Ramos (cell line): Measurements from ENCODE around the gene LRRFIP2.

Experiments used
- in situ Hi-C: fragments of 300-500 bp; cut with MboI; formaldehyde crosslinking; loops from one replicate; pipeline ENCODE4 v1.14.3; 2022; ENCODE audit warnings: low sequenced_read_pairs; ENCODE audit not compliant: unreplicated experiment

The LRRFIP2 gene

DNA sequence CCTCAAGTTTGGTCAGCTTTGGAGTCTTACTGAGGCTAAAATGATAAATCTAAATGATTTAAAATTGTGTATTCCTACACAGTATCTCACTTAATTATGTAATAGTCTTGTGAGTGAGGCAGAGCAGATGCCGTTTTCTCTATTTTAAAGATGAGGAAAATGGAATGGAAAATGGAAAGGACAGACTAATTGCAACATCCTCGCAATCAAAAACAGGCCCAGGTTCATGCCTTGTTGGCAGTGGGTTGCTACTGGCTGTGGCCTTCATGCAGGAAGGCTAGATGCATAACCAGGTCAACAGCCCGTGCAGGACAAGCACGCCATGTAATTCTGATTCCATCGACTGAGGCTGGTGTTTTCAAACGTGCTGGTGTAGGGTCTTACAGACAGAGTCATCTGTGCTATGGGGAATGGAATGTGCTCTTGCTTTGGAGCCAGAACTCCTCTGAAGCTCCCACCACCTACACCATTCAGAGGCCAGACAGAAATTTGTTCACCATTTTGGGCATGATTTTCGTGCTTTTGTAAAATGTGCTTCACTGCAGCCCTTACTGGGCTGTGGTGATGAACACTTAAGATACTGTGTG, 143.2 kb downstream of the LRRFIP2 start:
- in situ Hi-C loops: no loop called here

DNA sequence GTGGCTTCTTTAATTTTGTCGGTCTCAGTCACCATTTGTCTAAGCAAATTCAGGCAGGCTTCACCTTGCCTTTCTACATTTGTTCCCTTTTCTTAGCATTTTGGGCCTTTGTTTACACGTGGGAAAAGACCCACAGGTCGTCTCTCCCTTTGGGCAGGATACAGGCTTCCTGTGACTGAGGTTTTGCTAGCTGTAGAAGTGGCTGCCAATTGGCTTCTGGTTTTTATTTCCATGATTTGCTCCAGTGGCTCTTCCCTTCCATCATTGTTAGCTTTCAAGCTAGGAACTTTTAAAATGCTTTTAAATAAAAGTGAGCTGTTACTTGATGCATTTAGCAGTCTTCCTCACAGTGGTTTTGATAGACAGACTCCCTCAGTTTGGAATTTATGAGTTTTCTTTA, 143.8 kb downstream of the LRRFIP2 start:
- in situ Hi-C loops: no loop called here

DNA sequence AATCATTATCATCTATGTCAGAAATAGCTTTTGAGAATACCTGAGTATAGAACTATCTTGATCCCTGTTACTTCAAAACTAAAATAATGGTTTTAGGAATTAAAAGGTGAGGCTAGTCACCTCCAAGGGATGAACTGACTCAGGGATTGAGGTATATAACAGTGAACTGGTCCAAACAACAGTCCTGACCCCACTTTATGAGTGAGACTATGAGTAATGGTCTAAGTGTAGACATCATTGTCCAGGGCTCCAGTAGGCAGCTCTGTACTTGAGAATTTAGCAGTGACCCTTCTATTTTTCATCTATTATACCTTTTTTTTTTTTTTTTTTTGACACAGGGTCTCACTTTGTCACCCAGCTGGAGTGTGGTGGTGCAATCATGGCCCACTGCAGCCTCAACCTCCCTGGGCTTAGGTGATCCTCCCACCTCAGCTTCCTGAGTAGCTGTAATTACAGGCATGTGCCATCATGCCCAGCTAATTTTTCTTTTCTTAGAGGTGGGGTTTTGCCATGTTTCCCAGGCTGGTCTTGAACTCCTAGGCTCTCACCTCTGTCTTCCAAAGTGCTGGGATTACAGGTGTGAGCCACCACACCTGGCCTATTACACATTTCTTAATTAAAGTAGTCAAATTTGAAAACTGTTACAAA, 144.7 kb downstream of the LRRFIP2 start:
- in situ Hi-C loops: no loop called here

DNA sequence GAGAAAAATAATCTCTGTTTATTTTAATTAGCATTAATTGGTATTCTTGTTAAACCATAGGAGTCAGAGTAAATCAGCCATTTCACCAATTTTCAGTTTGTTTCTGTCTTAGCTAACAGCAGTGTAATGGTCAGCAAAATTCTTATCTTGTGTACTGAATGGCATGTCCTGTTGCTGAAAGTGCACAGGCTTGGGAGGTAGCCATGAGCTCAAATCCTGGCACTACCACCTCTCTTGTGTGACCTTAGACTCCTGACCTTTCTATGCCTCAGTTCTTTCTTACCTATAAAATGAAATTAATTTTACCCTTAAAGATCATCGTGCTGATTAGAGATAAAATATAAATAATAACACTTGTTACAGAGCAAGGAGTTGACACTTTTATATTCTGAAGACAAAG, 145.3 kb downstream of the LRRFIP2 start:
- in situ Hi-C loops: no loop called here

DNA sequence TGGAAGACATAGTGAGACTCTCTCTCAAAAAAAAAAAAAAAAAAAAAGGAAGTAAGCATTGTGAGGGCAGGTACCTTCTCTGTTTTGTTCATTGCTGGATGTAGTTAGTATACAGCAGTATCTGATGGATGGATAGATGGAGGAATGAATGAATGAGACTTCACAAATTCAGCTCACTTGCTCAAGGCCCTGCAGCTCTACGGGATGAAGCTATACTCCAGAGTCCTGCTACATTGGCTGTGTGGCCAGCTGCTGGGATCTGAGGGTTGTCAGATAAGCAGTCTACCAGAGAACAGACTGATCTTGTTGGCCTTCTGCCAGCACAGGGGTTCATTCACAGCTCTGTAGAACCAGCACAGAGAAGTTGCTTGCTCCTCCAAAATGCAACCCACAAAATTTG, 146.1 kb downstream of the LRRFIP2 start:
- in situ Hi-C loops: no loop called here

DNA sequence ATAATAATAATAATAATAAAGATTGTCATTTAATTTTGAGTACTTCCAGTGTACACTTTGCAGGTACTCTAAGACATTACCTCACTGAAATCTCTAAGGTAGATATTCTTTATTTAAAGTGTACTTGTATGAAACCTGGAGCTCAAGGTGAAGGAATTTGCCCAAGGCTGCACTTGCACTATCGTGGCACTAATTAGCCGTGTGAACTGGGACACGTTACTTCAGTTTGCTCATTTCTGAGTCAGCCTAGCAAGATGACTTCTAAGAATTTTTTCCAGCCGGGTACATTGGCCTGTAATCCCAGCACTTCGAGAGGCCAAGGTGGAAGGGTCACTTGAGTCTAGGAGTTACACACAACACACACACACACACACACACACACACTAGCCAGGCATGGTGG, 147.5 kb downstream of the LRRFIP2 start:
- in situ Hi-C loops: no loop called here

DNA sequence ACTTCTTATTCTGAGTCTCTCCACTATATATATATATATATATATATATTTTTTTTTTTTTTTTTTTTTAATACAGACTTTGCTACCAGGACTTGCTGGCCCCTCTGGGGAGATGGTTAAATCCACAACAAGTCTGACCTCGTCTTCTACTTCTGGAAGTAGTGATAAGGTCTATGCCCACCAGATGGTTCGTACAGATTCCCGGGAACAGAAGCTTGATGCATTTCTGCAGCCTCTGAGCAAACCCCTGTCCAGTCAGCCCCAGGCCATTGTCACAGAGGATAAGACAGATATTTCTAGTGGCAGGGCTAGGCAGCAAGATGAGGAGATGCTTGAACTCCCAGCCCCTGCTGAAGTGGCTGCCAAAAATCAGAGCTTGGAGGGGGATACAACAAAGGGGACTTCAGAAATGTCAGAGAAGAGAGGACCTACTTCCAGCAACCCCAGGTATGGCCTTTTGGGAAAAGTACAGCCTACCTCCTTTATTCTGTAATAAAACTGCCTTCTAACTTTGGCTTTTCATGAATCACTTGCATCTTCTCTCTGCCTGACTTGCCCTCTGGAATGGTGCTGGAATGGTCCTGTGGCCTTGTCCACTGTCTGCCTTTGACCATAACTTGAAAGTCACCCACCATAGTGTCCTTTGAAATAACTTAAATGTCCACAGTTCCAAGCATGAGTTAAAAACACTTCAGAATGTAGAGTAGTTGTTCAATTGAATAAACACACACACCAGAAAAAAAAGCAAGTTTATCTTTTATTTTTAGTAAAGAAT, 148.6 kb downstream of the LRRFIP2 start:
- in situ Hi-C loops: no loop called here

DNA sequence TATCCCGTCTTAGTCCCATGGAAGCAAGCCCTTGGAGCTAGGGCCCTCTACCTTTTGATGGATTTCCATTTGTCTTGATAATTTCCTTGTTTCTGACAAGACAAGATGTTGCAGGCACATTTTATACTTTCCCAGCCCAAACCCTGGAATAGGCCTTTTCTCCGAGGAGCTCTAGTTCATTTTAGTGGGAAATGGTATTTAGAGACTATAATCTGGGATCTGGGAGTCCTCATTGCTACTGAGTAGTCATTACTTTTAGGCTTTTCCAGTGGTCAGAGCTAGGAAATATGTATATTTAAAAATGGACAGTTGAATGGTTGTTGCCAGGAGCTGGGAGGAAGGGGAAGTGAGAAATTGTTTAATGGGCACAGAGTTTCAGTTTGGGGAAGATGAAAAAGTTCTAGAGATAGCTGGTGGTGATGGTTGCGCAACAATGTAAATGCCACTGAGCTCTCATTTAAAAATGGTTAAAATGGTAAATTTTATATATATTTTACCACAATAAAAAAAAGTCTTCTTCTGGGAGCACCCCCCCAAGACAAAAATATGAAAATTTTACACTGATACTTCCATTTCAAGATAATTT, 149.5 kb downstream of the LRRFIP2 start:
- in situ Hi-C loops: no loop called here

DNA sequence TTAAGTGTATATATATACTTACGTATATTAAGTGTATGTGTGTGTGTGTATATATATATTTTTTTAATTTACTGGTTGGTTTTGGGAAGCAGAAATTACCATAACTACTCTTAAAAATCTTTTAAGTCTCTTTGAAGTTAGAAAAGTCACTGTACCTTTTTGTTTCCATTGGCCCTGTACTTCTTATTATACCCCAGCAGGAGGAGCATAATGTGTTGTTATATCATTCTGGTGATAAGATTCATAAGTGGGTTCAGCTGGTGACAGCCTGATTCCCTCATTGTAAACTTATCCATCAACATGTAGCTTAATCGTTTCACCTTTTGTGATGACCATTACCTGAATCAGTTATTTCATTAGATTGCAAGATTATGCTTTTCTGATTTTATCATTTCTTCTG, 150.3 kb downstream of the LRRFIP2 start:
- in situ Hi-C loops: no loop called here

DNA sequence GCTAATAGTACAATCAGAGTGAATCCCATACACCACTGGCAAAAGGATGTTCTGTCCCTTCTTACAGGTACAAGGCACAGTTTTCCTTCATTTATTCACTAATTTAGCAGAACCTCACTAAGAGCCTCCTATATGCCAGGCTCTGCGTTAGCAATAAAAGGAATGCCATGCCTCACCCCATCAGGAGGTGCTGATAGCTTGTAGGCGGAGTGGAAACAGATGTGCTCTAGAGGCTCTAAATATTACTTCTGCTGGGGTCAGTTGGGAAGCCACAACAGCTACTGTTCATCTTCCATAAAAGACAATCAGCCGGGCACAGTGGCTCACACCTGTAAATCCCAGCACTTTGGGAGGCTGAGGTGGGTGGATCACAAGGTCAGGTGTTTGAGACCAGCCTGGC, 156.7 kb downstream of the LRRFIP2 start:
- in situ Hi-C loops: no loop called here

DNA sequence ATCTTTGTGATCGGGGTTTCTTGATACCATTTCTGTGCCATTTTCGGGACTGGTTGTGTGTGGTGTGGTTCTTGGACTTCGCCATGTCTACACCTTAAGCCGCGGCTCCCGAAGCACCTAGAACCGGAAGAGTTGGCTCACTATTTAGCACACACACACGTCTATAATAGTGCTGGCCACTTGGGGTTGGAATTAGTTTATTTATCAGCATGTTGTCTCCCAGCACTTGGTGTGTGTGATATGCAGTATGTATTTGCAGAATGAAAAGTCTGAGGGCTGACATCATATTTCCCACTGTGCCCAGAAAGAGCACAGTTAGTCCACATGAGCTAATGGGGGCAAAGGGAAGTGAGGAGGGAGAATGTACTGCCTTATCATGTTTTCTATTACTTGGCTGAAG, 157.5 kb downstream of the LRRFIP2 start:
- in situ Hi-C loops: no loop called here

DNA sequence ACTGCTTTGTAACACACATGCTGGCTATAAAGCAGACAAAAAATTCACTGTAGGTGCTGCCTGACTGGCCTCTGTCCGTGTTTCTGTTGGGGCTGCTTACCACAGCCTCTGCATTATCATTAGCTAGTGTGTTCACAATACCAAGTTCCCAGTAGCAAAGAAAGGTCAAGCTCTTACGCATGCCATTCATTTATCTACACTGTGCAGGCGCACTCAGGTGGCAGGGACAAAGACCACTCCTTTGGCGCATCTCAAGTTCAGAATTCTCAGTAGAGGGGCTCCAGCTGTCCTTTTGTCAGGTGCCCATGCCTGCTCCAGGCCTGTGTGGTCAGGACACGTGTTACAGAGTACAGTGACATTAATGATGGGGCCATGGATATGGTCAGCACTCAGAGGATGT, 158.7 kb downstream of the LRRFIP2 start:
- in situ Hi-C loops: no loop called here

DNA sequence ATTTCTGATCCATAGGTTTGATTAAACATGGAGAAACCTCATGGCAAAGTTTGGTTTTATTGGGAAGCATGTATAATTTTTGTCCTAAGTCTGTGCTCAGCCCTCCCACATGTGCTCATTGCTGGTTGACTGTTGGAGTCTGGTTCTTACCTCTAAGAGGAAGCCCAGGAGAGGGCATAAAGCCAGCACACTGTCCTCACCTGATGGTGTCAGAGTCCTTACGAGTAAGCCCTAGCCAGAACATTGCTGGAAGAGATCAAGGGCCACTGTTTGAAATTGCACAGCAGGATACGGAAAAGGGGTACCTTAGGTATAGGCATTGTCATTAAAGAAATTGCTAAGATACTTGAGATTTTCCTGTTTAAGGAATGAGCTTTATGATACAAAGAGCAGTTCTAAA, 159.8 kb downstream of the LRRFIP2 start:
- in situ Hi-C loops: no loop called here
